A549 treated with Mapracorat at 1 μM for 4 hours (cell line): ENCODE results near the gene ATP8A2. TPM values are rescaled to one million over a fixed set of nuclear protein-coding genes. Genes with fewer than 3 reads are reported as not detected.

Experiments
- total RNA-seq: library from RNA; stranded (reverse); fragments of 200-300 nt; extraction: Qiagen RNA extraction; gene quantifications from 5 replicates; pipeline ENCODE4 v1.2.3, GENCODE V29; 2022

ATP8A2 gene
- total RNA-seq = 0.05 TPM in 1 of 5 replicates, not detected in the others

GRCh38 chr13:25371875-25372283, at the start of gene ATP8A2:
Gene ATP8A2 (plus strand): TSS chr13:25371974. CDS start chr13:25372213, 239 bp downstream.

GRCh38 chr13:26051657-26052311, 680.0 kb downstream of the ATP8A2 start, which contains the start of gene SHISA2:
Gene SHISA2 (minus strand): TSS chr13:26052016. CDS start chr13:26050975, 1,041 bp downstream.

Other genes with a start within 250 kb of the ATP8A2 start
- not detected in 5 replicates for gene AMER2, start 199.7 kb upstream of the ATP8A2 start, total RNA-seq
- gene MTMR6, start 84.5 kb upstream of the ATP8A2 start, total RNA-seq = 7.4 to 9.8 TPM (median 8.8 TPM) in 5 replicates
- 15.3 to 21.1 TPM (median 17.6 TPM) in 5 replicates for gene NUP58, start 70.3 kb upstream of the ATP8A2 start, total RNA-seq